RWPE1 (cell line): ENCODE results near the gene RGL4.
"Not testable (repeated sequence)": the region's sequence is repeated elsewhere in the genome, so short reads cannot be mapped to it uniquely, and the experiment has no call there.

Experiments used
- CTCF ChIA-PET: fragments of 350-600 bp; sonication (Branson Sonifier 250); formaldehyde crosslinking; extraction: SDS; loops from one replicate; lab custom pipeline; 2021; lab: Yijun Ruan, JAX
- POLR2A ChIA-PET: fragments of 400-600 bp; formaldehyde crosslinking; extraction: SDS; loops from one replicate; lab custom pipeline; 2020; ENCODE audit warnings: antibody characterized with exemption; ENCODE audit not compliant: low non-redundant PET; lab: Yijun Ruan, JAX
- DNase-seq: peaks from one replicate; pipeline ENCODE4 v3.0.0; 2012; ENCODE audit warnings: low spot score
- H3K27ac ChIP-seq: fragments of 450-650 bp; 2 replicates; pipeline ENCODE4 v1.5.1; 2017
- TF ChIP-seq, protein P1 (sequence below): fragments of 450-650 bp; conservative IDR thresholded peaks from 2 replicates; pipeline ENCODE4 v1.5.1; 2017; ENCODE audit warnings: low read depth, mild to moderate bottlenecking

Gene RGL4

DNA sequence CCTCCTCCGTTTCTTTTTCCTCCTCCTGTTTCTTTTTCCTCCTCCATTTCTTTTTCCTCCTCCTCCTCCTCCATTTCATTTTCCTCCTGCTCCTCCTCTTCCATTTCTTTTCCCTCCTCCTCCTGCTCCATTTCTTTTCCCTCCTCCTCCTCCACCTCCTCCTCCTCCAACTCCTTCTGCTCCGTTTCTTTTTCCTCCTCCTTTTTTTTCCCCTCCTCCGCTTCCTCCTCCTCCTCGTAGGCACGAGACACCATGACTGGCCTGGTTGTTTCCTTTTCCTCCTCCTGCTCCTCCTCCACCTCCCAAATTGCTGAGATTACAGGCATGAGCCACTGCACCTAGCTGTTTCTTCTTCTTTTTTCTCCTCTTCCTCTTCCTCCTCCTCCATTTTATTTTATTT, 33.1 kb upstream of the RGL4 start:
- no peak for DNase-seq
- ChIA-PET POLR2A (no interaction called here), CTCF (no interaction called here)
- TF ChIP-seq, protein P1, sequence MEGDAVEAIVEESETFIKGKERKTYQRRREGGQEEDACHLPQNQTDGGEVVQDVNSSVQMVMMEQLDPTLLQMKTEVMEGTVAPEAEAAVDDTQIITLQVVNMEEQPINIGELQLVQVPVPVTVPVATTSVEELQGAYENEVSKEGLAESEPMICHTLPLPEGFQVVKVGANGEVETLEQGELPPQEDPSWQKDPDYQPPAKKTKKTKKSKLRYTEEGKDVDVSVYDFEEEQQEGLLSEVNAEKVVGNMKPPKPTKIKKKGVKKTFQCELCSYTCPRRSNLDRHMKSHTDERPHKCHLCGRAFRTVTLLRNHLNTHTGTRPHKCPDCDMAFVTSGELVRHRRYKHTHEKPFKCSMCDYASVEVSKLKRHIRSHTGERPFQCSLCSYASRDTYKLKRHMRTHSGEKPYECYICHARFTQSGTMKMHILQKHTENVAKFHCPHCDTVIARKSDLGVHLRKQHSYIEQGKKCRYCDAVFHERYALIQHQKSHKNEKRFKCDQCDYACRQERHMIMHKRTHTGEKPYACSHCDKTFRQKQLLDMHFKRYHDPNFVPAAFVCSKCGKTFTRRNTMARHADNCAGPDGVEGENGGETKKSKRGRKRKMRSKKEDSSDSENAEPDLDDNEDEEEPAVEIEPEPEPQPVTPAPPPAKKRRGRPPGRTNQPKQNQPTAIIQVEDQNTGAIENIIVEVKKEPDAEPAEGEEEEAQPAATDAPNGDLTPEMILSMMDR = no peak
- H3K27ac ChIP-seq = no peak overlapping the region

DNA sequence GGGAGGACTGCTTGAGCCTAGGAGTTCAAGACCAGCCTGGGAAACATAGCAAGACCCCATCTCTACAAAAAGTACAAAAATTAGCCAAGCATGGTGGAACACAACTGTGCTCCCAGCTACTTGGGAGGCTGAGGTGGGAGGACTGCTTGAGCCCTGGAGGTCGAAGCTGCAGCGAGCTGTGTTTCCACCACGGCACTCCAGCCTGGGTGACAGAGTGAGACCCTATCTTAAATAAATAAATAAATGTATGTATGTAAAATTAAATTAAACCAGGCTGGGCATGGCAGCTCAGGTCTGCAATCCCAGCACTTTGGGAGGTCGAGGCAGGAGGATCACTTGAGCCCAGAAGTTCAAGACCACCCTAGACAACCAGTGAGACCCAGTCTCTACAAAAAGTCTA, 30.4 kb upstream of the RGL4 start:
- POLR2A ChIA-PET = not testable (repeated sequence)

DNA sequence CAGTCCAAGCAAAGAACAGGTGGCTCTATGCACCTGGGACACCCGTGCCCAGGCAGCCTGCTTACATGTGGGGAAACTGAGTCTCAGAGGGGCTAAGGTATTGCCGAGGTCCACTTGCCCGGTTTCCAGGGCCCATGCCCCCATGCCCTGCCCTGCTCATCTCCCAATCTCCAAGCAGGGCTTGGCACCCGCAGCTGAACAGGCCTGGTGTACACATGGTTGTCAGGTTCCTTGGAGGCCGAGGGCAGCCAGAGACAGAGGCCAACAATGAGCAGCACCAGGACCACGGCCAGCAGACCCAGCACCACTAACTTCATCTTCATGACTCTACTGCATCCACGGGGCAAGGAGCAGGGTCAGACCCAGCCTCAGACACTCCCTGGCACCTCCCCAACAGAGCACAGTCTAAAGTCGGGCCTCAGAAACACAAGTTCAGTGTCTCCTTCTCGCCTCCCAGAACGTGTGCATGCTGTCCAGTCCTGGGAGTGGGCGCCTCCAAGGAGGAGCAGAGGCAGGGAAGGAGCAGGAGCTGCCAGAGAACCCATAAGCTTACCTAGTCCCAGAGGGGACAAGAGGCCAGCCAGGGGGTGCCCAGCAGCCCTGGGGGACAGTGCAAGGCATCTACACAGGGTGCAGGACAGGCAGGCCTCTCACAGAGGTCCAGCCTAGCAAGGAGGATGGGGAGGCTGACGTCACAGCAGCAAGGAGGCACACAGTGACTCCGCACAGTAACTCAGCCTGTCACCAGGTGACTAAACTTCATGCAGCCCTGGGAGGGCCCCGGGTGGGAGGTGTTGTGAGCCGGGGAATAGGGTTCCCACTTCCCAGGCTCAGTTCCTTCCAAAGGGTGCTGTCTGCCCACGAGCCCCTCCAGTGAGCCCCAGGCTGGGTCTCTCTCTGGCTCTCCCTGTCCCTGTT, 20.2 kb upstream of the RGL4 start:
- TF ChIP-seq, protein P1 = no peak
- H3K27ac ChIP-seq = no peak overlapping the region
- CTCF ChIA-PET = no interaction called here

More for the DNA sequence above, 30.4 kb upstream of the RGL4 start:
- H3K27ac ChIP-seq, DNase-seq, CTCF ChIA-PET: not testable (repeated sequence)

DNA sequence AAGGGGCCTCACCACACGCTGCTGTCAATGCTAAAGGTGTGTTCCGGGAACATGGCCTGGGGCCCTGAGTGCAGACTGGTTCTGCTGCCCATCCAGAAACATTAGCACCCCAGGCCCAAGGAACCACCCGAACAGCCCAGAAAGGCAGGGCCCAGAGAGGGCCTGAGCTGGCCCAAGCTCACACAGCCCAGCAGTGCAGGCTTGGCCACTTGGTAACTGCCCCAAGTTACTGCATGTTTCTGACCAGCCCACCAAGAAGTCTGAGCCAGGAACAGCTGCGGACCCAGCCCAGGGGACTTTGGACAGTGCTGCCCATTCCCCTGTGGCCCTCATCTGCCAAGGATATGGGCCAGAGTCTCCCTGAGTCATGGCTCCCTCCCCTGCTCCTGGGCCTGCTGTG, 19.4 kb upstream of the RGL4 start:
- CTCF ChIA-PET, H3K27ac ChIP-seq, DNase-seq, POLR2A ChIA-PET: not testable (repeated sequence)

More for the DNA sequence above, 20.2 kb upstream of the RGL4 start:
- DNase-seq = no peak
- POLR2A ChIA-PET = no interaction called here

DNA sequence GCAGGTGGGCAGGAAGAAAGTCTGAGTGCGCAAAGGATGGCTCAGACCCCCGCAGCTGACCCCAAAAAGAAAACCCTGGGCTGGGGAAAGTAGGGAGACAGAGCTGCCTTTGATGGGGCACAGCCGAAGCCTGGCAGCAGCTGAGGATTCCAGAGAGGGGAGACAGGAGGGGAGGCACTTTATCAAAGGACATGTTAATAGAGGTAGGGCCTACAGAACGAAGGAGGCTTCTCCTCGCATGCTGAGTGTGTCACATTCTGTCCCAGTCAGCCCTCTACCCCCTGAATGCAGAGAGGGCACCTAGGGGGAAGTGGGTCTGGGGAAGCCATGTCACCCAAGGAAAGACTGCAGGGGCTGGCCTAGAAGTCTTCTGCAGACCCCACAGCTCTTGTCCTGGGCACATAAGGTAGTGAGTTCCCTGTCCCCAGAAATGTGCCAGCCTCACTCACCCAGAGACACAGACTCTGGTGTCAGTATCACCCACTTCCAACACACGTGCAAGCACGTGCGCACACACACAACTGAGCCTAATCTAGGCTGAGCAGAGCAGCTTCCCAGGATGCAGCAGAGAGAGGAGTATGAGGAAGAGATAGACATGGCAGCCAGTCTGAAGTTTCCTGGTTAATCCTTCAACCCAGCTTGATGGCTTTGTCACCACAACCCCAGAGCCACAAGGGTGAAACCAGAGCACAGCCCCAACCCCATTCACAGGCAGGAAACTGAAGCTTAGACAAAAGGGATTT, 18.3 kb upstream of the RGL4 start:
- H3K27ac ChIP-seq, POLR2A ChIA-PET, CTCF ChIA-PET, DNase-seq: not testable (repeated sequence)

DNA sequence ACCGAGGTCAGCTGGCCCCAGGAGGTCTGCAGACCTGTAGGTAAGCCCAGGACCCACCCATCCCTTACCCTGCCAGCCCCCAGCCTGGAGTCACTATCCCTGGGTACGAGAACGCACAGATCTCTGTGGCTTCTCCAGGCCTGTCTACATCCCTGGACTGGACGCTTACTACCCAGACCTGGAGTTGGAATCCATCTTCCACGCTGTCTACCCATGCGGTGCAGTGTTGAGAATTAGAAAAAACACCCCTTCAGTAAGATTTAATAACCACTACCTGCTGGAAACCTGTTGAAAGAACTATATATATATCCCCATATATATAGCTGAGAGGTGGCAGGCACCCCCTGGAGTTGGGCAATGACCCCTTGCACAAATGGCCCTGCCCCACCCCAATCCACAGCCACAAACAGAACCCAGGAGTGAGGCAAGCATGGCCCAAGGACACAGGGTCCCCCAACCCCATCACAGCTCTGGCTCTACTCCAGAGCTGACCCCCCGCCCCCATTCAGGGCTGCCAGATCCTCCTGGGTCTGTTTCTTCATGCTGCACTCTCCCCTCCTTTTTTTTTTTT, 17.7 kb upstream of the RGL4 start:
- ChIA-PET POLR2A (no interaction called here), CTCF (no interaction called here)
- no peak overlapping the region for H3K27ac ChIP-seq
- no peak for DNase-seq
- TF ChIP-seq, protein P1 = no peak

DNA sequence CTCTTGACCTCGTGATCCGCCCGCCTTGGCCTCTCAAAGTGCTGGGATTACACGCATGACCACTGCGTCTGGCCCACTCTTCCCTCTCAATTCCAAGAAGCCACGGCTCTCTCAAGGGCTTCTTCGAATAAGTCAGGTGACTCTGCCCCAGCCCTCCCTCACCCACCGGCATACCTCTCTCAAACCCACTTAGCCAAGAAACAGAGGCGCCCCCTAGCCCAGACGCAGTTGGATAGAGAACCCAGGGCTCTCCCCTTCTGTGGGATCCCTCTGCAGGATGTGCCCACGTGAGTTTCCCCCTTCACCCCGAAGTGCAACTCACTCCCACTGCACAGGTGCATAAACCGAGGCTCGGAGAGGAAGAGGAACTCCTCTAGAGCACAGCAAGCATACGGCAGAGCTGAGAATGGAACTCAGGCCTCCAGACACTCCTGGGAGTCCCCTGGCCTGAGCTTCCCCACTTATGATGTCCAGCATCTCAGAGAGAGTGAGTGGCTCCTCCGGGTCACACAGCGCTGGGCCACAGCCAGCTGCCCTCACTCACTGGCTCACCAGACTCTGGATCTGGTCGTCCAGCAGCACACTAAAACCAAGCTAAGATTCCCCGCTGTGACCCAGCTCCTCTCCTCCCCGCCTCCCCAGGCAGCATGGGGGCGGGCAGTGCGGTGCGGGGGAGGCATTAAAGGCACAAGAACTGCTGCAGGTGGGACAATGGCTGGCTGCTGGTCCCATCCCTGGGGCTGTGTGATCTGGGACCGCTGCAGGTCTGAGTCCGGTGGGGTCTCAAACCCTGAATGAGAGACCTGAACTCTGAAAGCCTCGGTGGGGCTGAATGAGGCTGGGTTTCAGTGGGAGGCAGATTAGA, 16.8 kb upstream of the RGL4 start:
- no peak overlapping the region for H3K27ac ChIP-seq
- CTCF ChIA-PET = no interaction called here
- no peak for DNase-seq
- TF ChIP-seq, protein P1 = no peak
- POLR2A ChIA-PET = no interaction called here

DNA sequence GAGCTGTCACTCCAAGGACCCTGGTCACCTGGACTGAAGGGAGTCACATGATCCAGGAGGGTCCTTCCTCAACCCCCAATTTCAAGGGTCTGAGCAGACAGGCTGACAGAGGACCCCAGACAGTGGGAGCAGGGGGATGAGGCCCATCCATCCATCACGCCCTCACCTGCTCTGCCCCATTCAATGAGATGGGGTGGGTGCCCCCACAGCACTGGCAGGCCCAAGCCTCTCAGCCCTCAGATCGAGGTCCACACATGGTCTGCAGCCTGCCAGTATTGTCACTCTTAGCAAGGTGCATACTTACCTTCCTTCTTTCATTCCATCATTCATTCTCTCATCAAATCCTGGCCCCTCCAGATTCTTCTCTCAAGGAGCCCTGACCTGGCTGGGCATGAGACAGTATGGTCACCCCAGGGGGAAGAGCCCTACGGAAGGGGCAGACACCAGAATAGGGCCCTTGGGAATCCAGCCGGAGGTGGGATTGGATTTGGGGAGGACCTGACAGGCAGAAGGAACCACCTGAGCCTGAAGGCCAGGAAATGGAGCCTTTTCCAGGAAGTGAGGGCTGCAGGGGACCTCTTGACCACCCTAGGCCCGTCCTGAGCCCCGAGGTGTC, 15.8 kb upstream of the RGL4 start:
- DNase-seq, POLR2A ChIA-PET, H3K27ac ChIP-seq, CTCF ChIA-PET: not testable (repeated sequence)
